Measurements from ENCODE around the gene POLR2C. TPM values are rescaled to one million over a fixed set of nuclear protein-coding genes. Genes with fewer than 3 reads are reported as not detected.

The POLR2C gene
- total and polyA plus RNA-seq, 2 of the 13 experiments (the other 11 are each of a cell fraction or from before 2014, with no cell fraction given), result 104 to 216 TPM

DNA sequence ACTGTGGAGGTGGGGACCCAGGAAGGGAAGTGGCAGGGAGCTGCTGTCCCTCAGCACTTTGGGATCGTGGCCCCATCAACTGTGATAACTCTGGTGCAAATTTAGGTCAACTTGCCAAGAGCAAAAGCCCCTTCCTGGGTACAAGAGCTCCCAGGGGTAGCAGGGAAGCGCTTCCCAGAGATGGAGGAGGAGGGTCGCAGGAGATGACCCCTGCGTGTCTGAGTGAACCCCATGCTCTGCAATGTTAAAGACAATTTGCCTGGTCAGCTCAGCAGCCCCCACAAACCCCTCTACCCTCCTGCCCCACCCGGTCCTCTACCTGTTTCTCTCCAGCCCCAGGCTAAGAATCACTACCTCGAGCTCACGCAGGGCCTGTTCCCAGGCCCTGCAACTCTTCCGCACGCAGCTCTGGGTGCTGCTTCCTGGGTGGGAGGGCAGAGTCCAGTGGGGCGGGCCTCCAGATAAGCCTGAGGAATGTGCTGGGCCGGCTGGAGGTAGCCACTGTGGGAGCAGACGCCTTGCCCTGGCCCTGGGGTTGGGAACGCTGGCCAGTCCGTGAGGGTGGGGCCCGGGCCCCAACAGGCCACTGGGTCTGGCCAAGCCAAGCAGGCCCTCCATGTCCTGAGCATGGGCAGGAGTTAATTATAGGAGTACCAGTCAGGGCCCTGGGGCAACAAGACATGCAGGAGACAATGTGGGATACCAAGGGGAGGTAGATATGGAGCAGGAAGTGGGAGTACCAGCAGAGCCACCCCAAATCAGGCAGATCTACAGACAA lies 17.7 kb downstream of the POLR2C start (continued):
- TF ChIP-seq, protein P1, sequence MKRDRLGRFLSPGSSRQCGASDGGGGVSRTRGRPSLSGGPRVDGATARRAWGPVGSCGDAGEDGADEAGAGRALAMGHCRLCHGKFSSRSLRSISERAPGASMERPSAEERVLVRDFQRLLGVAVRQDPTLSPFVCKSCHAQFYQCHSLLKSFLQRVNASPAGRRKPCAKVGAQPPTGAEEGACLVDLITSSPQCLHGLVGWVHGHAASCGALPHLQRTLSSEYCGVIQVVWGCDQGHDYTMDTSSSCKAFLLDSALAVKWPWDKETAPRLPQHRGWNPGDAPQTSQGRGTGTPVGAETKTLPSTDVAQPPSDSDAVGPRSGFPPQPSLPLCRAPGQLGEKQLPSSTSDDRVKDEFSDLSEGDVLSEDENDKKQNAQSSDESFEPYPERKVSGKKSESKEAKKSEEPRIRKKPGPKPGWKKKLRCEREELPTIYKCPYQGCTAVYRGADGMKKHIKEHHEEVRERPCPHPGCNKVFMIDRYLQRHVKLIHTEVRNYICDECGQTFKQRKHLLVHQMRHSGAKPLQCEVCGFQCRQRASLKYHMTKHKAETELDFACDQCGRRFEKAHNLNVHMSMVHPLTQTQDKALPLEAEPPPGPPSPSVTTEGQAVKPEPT (CRISPR knock-in tag; IDR thresholded peaks at IDR 0.05; ENCODE audit: low read depth), result no peak
- TF ChIP-seq ZNF451 (CRISPR knock-in tag; IDR thresholded peaks at IDR 0.05), result 0 out of 2 replicates have a peak, but pooled peaks have one; percentile 42
- TF ChIP-seq ASH2L (IDR thresholded peaks at IDR 0.05; ENCODE audit: insufficient read length, low read depth, low read length), result peak; percentile 84
- TF ChIP-seq, protein P2, sequence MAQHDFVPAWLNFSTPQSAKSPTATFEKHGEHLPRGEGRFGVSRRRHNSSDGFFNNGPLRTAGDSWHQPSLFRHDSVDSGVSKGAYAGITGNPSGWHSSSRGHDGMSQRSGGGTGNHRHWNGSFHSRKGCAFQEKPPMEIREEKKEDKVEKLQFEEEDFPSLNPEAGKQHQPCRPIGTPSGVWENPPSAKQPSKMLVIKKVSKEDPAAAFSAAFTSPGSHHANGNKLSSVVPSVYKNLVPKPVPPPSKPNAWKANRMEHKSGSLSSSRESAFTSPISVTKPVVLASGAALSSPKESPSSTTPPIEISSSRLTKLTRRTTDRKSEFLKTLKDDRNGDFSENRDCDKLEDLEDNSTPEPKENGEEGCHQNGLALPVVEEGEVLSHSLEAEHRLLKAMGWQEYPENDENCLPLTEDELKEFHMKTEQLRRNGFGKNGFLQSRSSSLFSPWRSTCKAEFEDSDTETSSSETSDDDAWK (CRISPR knock-in tag; IDR thresholded peaks at IDR 0.05), result no peak
- peak; percentile 81 for TF ChIP-seq RBM39 (IDR thresholded peaks at IDR 0.05; ENCODE audit: low read depth, low read length, poor library complexity, severe bottlenecking)
- TF ChIP-seq, protein P3, sequence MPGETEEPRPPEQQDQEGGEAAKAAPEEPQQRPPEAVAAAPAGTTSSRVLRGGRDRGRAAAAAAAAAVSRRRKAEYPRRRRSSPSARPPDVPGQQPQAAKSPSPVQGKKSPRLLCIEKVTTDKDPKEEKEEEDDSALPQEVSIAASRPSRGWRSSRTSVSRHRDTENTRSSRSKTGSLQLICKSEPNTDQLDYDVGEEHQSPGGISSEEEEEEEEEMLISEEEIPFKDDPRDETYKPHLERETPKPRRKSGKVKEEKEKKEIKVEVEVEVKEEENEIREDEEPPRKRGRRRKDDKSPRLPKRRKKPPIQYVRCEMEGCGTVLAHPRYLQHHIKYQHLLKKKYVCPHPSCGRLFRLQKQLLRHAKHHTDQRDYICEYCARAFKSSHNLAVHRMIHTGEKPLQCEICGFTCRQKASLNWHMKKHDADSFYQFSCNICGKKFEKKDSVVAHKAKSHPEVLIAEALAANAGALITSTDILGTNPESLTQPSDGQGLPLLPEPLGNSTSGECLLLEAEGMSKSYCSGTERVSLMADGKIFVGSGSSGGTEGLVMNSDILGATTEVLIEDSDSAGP (CRISPR knock-in tag; IDR thresholded peaks at IDR 0.05; ENCODE audit: borderline replicate concordance), result peak; percentile 37
- TF ChIP-seq NR2F1 (CRISPR knock-in tag; IDR thresholded peaks at IDR 0.05), result no peak
- no peak for TF ChIP-seq SIN3B (IDR thresholded peaks at IDR 0.05; ENCODE audit: low read length)
- TF ChIP-seq FIP1L1 (IDR thresholded peaks at IDR 0.05; ENCODE audit: borderline replicate concordance, insufficient read depth, low read depth, low read length), result no peak
- TF ChIP-seq MIER3 (CRISPR knock-in tag; IDR thresholded peaks at IDR 0.05; ENCODE audit: borderline replicate concordance), result peak; percentile 75
- TF ChIP-seq KDM1A (CRISPR knock-in tag; IDR thresholded peaks at IDR 0.05), result no peak; the same call in 1 of the 2 replicates
- no peak for TF ChIP-seq MTA3 (CRISPR knock-in tag; IDR thresholded peaks at IDR 0.05)
- no peak for TF ChIP-seq TCF12 (IDR thresholded peaks at IDR 0.05)
- 0 out of 2 replicates have a peak, but pooled peaks have one; percentile 79 for TF ChIP-seq TCF12 (CRISPR knock-in tag; IDR thresholded peaks at IDR 0.05)
- peak; percentile 63 for TF ChIP-seq RARA (CRISPR knock-in tag; IDR thresholded peaks at IDR 0.05)
- peak; percentile 37; the same call in 1 of the 2 replicates for TF ChIP-seq HOXA3 (CRISPR knock-in tag; IDR thresholded peaks at IDR 0.05)
- no peak for TF ChIP-seq PCBP1 (IDR thresholded peaks at IDR 0.05; ENCODE audit: borderline replicate concordance, low read depth, low read length)
- 0 out of 2 replicates have a peak, but pooled peaks have one; percentile 58 for TF ChIP-seq EED (CRISPR knock-in tag; IDR thresholded peaks at IDR 0.05)
- no peak; the same call in 1 of the 2 replicates for TF ChIP-seq ZNF614 (CRISPR knock-in tag; IDR thresholded peaks at IDR 0.05; ENCODE audit: borderline replicate concordance)
- peak; percentile 98 for TF ChIP-seq SP5 (CRISPR knock-in tag; IDR thresholded peaks at IDR 0.05; ENCODE audit: borderline replicate concordance, low read depth)
- TF ChIP-seq HNRNPK (IDR thresholded peaks at IDR 0.05; ENCODE audit: low read depth, low read length, poor library complexity, severe bottlenecking), result peak; percentile 50
